ENCODE measurements around the gene FRRS1.

- TF ChIP-seq SUPT20H (IDR thresholded peaks at IDR 0.05; ENCODE audit: borderline replicate concordance, control insufficient read depth, low read depth, low read length) (no peak), ZNF622 (IDR thresholded peaks at IDR 0.05) (no peak), POLR2AphosphoS2 (IDR thresholded peaks at IDR 0.05; ENCODE audit: low read depth, low read length) (no peak), CEBPB (IDR thresholded peaks at IDR 0.05; ENCODE audit: borderline replicate concordance in 1 of 2, low read depth in 2 of 2, low read length in 2 of 2) (no peak)
Measured at GRCh38 chr1:99784143-99784542, 17.7 kb upstream of the FRRS1 start.
